GM18858 (cell line): ENCODE data around the gene OXNAD1.

Experiments
- ATAC-seq: cut with Tn5 transposase; IDR thresholded peaks from one replicate; pipeline ENCODE4 v1.9.1; 2021; ENCODE audit not compliant: unreplicated experiment

OXNAD1 gene

DNA sequence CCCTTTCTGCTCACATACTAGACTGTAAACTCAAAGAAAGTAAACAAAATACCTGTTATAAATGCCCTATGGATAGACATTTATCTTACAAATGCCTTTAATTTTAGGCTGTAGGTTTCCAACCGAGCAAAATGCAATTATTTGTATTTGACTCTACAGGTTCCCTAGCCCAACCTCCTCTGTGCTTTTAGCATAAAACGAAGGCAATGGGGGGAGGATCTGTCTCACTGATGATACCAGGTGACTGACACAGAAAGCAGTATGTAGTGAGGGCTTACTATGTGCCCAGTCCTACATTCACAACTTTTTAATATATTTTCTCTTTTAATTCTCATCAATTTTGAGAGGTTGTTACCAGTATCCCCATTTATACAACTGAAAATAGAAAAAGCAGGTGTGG, 87.4 kb downstream of the OXNAD1 start:
- ATAC-seq = no peak

DNA sequence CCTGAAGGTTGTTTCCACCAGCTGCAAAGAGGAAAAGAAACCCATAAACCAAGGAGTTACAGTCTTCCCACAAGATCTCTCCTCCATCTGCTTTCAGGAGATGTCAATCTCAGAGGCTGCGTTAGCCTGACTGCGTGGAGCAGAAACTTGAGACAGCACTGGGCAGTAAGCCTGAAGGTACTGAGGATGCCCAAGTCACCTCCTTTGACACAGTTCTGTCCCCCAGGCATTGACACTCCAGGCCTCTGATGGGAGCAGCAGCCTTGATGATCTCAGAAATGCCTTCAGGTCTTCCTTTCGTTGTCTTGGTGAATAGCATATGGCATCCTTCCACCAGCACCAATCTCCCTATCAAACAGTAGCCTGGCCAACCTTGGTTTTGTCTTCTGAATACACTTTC, 89.3 kb downstream of the OXNAD1 start:
- ATAC-seq = no peak
